ENCODE results near the gene NAP1L4. TPM values are rescaled to one million over a fixed set of nuclear protein-coding genes. Genes with fewer than 3 reads are reported as not detected.

The NAP1L4 gene
- total RNA-seq, 1 experiment from 2014 or later: 212 TPM

DNA sequence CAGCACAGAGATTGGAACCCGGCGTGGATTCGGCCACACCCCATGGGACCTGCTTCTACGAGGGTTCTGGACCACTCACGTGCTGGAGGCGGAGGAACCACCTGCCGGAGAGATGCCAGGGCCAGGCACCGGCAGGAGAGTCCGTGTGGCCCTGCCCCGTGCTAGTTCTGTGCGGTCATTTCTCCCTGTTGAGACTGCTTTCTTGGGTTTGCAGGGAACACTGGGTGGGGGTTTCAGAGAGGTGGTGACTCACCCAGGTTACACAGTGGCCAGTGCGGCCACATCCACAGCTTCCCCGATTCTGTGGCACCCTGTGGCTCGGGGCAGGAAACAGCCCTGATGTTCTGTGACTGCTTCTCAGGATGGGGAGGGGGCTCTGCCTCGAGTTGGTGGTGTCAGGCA, 59.3 kb downstream of the NAP1L4 start:
- Histone ChIP-seq H2AFZ (ENCODE audit: low read length) (no peak overlapping the region), H3K4me2 (ENCODE audit: insufficient read depth, insufficient read length, low read length) (no peak overlapping the region), H3K18ac (ENCODE audit: insufficient read length, low read depth, low read length) (no peak overlapping the region), H3K79me2 (ENCODE audit: insufficient read depth, low read length) (no peaks in the 10 kb centered on the region), H2BK120ac (ENCODE audit: low read depth, low read length, poor library complexity, severe bottlenecking) (no peak overlapping the region), H3K4me1 (ENCODE audit: insufficient read depth, low read length) (no peaks in the 10 kb centered on the region), H4K91ac (ENCODE audit: insufficient read length, low read depth, low read length) (no peak overlapping the region), H4K8ac (replicated peaks; ENCODE audit: insufficient read length, low read depth, low read length) (no peak overlapping the region), H3K79me1 (ENCODE audit: insufficient read depth, low read depth, low read length, poor library complexity, severe bottlenecking) (no peaks in the 10 kb centered on the region), H3K27me3 (ENCODE audit: insufficient read depth, low read length) (peaks cover 14% of the 10 kb centered on the region; the same call in 1 of the 2 replicates), H3K56ac (ENCODE audit: insufficient read length, low read depth, low read length) (no peak overlapping the region), H3K23me2 (ENCODE audit: insufficient read length, low read depth, low read length, poor library complexity, severe bottlenecking) (peaks cover 10% of the 10 kb centered on the region), H2BK20ac (ENCODE audit: low read depth, low read length, poor library complexity, severe bottlenecking) (no peak overlapping the region), H3K14ac (ENCODE audit: insufficient read depth, low read length) (no peak overlapping the region), H3K9me3 (ENCODE audit: control insufficient read depth, low read depth, low read length) (peaks cover 12% of the 10 kb centered on the region), H2AK5ac (ENCODE audit: insufficient read length, low read length) (no peak overlapping the region), H3K4ac (ENCODE audit: low read depth, low read length) (no peak overlapping the region), H3K23ac (ENCODE audit: insufficient read length, low read depth, low read length) (no peak overlapping the region), H3K9ac (ENCODE audit: extremely low read depth, insufficient read length, low read length) (no peak overlapping the region), H3K27ac (ENCODE audit: insufficient read length, low read depth, low read length) (no peak overlapping the region), H4K20me1 (ENCODE audit: control insufficient read depth, insufficient read depth, insufficient read length) (no peaks in the 10 kb centered on the region), H2BK12ac (ENCODE audit: insufficient read length, low read depth, low read length) (no peak overlapping the region), H2BK5ac (ENCODE audit: insufficient read length, low read length) (no peak overlapping the region), H2BK15ac (ENCODE audit: low read depth, low read length) (no peak overlapping the region), H4K5ac (ENCODE audit: insufficient read length, low read depth, low read length) (no peak overlapping the region), H3T11ph (ENCODE audit: low read length) (no peak overlapping the region)
- no CpG with 5 or more reads among the region's 15 CpGs for WGBS (ENCODE audit: extremely low coverage, insufficient read length, low lambda C conversion rate)
- Mint-ChIP-seq H3K4me1 (peaks cover 6 to 8% of the 10 kb centered on the region in 2 experiments), H3K27me3 (ENCODE audit: low read depth) (peaks cover 37% of the 10 kb centered on the region), H3K27ac (no peak overlapping the region; a peak in 1 of 7 replicates), H3K9me3 (peaks cover 11 to 13% of the 10 kb centered on the region in 2 experiments), H3K4me3 (no peak overlapping the region), H3K36me3 (ENCODE audit: insufficient read depth in 1 of 3, low read depth in 3 of 3) (peaks cover 6 to 9% (median 8%) of the 10 kb centered on the region in 3 experiments)
- DNase-seq: no peak
- TF ChIP-seq, protein P1, sequence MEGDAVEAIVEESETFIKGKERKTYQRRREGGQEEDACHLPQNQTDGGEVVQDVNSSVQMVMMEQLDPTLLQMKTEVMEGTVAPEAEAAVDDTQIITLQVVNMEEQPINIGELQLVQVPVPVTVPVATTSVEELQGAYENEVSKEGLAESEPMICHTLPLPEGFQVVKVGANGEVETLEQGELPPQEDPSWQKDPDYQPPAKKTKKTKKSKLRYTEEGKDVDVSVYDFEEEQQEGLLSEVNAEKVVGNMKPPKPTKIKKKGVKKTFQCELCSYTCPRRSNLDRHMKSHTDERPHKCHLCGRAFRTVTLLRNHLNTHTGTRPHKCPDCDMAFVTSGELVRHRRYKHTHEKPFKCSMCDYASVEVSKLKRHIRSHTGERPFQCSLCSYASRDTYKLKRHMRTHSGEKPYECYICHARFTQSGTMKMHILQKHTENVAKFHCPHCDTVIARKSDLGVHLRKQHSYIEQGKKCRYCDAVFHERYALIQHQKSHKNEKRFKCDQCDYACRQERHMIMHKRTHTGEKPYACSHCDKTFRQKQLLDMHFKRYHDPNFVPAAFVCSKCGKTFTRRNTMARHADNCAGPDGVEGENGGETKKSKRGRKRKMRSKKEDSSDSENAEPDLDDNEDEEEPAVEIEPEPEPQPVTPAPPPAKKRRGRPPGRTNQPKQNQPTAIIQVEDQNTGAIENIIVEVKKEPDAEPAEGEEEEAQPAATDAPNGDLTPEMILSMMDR (conservative IDR thresholded peaks at IDR 0.05): no peak

Measured in H9 (cell line).